ENCODE data around the gene OPN4. TPM values are rescaled to one million over a fixed set of nuclear protein-coding genes. Genes with fewer than 3 reads are reported as not detected.

OPN4 gene
- total and polyA plus RNA-seq, 2 donors (not counting 3 experiments of a cell fraction or from before 2014, with no cell fraction given) = not detected

DNA sequence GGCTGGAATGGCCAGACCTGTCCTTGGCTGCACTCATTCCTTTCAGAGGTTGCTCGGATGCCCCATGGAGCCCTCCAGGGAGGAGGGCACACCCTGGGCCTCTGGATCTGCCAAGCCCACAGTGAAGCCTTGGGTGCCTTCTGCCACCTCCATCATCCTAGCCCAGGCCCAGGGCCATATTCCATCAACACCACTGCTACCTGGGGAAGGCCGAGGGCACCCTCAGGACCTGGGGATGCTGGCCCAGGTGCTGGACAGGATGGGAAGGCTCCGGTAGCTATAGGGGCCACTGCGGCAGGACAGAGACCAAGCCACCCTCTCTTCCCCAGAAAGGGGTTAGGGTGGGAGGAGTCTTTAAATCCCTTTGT, 810 bp downstream of the OPN4 start:
- no peaks in the 10 kb centered on the region for H3K79me2 ChIP-seq (ENCODE audit: control insufficient read depth, insufficient read depth, low read length)
- H3K4me1 ChIP-seq (ENCODE audit: control insufficient read depth, extremely low read depth, insufficient read depth, low read length) = no peaks in the 10 kb centered on the region
- H3K36me3 ChIP-seq (ENCODE audit: control insufficient read depth in 2 of 2, extremely low read depth in 1 of 2, insufficient read depth in 2 of 2, low read length in 2 of 2) = no peaks in the 10 kb centered on the region
- H3K9me1 ChIP-seq (replicated peaks; ENCODE audit: control insufficient read depth, extremely low read depth, insufficient read depth, low read length) = no peaks in the 10 kb centered on the region
- DNase-seq (ENCODE audit: low read depth, low spot score) (no peak), FAIRE-seq (no peak)
- POLR2A ChIA-PET = no interaction called here
- CTCF ChIA-PET = no interaction called here
- no TSS peak for BruUV-seq (replicated peaks)
- H3K4me2 ChIP-seq (ENCODE audit: insufficient read depth, low read length) = no peak overlapping the region
- dilution Hi-C loops (cut with MboI; ENCODE audit: extremely low pct_ligation_motif_present, low sequenced_read_pairs) = no loop called here
- H3K27ac ChIP-seq (ENCODE audit: insufficient read depth, low read depth, low read length) = no peak overlapping the region
- H3K4me3 ChIP-seq (replicated peaks in 1 of 3; ENCODE audit: insufficient read depth in 1 of 3, low read depth in 1 of 3, low read length in 3 of 3) = no peak overlapping the region
- H3K9ac ChIP-seq (replicated peaks; ENCODE audit: extremely low read depth, insufficient read depth, low read length) = no peak overlapping the region
- H3K27me3 ChIP-seq (ENCODE audit: control insufficient read depth in 2 of 2, insufficient read depth in 2 of 2, low read length in 2 of 2) = no peaks in the 10 kb centered on the region
- no peak overlapping the region for H2AFZ ChIP-seq (ENCODE audit: low read depth, low read length)
- H4K20me1 ChIP-seq (replicated peaks; ENCODE audit: control insufficient read depth, extremely low read depth, insufficient read depth, low read length) = no peaks in the 10 kb centered on the region
- intact Hi-C loops (cut with micrococcal nuclease) = no loop called here
- TF ChIP-seq, protein P1, sequence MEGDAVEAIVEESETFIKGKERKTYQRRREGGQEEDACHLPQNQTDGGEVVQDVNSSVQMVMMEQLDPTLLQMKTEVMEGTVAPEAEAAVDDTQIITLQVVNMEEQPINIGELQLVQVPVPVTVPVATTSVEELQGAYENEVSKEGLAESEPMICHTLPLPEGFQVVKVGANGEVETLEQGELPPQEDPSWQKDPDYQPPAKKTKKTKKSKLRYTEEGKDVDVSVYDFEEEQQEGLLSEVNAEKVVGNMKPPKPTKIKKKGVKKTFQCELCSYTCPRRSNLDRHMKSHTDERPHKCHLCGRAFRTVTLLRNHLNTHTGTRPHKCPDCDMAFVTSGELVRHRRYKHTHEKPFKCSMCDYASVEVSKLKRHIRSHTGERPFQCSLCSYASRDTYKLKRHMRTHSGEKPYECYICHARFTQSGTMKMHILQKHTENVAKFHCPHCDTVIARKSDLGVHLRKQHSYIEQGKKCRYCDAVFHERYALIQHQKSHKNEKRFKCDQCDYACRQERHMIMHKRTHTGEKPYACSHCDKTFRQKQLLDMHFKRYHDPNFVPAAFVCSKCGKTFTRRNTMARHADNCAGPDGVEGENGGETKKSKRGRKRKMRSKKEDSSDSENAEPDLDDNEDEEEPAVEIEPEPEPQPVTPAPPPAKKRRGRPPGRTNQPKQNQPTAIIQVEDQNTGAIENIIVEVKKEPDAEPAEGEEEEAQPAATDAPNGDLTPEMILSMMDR (IDR thresholded peaks at IDR 0.05; ENCODE audit: extremely low read depth in 1 of 2, insufficient read depth in 1 of 2, low read depth in 1 of 2, low read length in 2 of 2) = no peak
- TF ChIP-seq, protein P2, sequence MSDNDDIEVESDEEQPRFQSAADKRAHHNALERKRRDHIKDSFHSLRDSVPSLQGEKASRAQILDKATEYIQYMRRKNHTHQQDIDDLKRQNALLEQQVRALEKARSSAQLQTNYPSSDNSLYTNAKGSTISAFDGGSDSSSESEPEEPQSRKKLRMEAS (IDR thresholded peaks at IDR 0.05; ENCODE audit: insufficient read depth, insufficient read length) = no peak
- no peak for TF ChIP-seq MYC (IDR thresholded peaks at IDR 0.05; ENCODE audit: low read depth, low read length)
- no peak for TF ChIP-seq GATA2 (IDR thresholded peaks at IDR 0.05; ENCODE audit: insufficient read depth, insufficient read length, low read depth, low read length)
- no peak for TF ChIP-seq JUN (IDR thresholded peaks at IDR 0.05; ENCODE audit: borderline replicate concordance, insufficient read depth, insufficient read length, low read depth)
- TF ChIP-seq FOS (IDR thresholded peaks at IDR 0.05; ENCODE audit: borderline replicate concordance, insufficient read depth, low read length) = no peak
- no peak for TF ChIP-seq EZH2 (IDR thresholded peaks at IDR 0.05; ENCODE audit: borderline replicate concordance, low read depth, low read length, severe bottlenecking)
- no peak for TF ChIP-seq POLR2A (IDR thresholded peaks at IDR 0.05; ENCODE audit: low read depth, low read length)
- no peak for TF ChIP-seq POLR2AphosphoS5 (IDR thresholded peaks at IDR 0.05; ENCODE audit: insufficient read depth, low read depth, low read length)
- H3K9me3 ChIP-seq (replicated peaks; ENCODE audit: control insufficient read depth, insufficient read depth, low read length) = no peaks in the 10 kb centered on the region

Data from endothelial cell of umbilical vein (primary cell).